Stimulated activated CD8-positive, alpha-beta memory T cell treated with anti-CD3 and anti-CD28 coated beads, Interleukin-7, amount 100 ng/mL, for 1 hour (primary cell): ENCODE measurements around the gene KLF9.

ENCODE experiments used
- DNase-seq, 2 donors: peaks; one replicate each; pipeline ENCODE4 v3.0.0-alpha.2; 2020; ENCODE audit warnings: low read depth in 2 of 2

The KLF9 gene

GRCh38 chr9:70413799-70414775 lies at the start of gene KLF9:
Gene KLF9, minus strand, starts transcription at chr9:70414657. Its CDS starts 1,294 bp downstream, at chr9:70413363.
- peak; percentile 74 to 79 for DNase-seq

DNA sequence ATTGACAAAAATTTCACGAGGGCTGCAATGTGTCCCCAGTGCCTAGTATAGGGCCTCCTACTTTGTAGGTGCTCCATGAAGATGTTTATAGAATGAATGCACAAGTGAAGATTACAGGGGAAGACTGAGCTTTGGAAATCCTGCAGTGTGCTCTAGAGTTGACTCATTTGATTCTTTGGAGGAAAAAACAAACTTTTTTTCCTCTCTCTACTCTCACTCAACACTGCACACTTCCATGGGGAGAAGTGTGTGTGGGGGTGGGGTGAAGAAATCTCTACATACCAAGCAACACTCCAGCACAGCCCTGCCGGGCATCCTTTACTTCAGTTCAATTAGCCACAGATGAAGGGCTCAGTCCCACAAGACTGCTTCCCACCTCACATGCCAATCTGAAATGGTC lies 49.4 kb upstream of the KLF9 start:
- DNase-seq: no peak

GRCh38 chr9:70462300-70462699 lies 47.8 kb upstream of the KLF9 start:
- DNase-seq: no peak

DNA sequence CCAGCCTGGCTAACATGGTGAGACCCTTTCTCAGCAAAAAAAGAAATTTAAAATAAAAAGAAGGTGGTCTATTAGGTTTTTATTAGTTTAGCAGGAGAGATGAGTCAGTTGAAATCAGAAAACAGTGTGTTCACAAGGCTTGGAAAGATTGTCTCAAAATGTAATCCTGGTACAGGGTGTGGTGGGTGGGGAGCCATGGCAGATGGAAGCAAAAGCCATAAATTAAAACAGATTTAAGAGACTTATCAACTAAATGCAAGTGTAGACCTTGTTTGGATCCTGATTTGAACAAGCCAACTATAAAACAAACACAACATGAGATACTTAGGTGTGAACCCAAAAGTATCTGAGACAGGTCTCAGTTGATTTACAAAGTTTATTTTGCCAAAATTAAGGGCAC lies 42.8 kb upstream of the KLF9 start:
- no peak for DNase-seq

DNA sequence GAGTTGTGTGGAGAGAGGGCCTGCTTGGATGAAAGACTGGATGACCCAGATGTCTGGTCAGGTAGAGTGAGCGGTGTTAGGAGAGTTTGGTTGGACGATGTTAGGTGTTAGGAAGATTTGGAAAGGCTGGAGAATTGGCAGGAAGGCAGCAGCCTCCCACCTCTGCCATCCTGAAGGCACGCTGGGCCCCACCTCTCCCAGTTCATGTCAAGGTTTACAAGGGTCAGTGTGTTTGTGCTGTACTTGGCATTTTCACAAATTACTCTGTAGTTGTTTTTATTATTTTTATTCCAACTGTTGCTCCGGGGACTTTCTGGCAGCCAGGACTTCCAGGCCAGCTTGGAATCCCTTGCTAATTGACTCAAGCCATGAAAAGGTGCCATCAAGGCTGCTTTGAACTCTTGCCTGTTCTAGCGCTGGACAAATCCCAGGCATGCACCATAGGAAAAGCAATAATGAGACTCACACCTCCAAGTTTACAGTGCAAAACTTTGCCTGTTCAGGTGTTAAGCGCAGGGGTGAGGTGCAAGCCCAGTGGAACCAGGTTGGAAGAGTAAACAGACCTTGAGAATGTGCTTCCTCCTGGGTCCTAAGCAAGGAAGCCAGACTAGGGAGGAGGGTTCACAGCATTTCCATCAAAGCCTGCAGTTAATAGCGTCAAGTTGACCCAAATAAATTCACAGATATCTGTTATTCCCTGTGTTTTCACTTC lies 41.7 kb upstream of the KLF9 start:
- no peak for DNase-seq

- no peak for DNase-seq
Observed at GRCh38 chr9:70452365-70452764, 37.9 kb upstream of the KLF9 start.

- DNase-seq: no peak
Observed at GRCh38 chr9:70451765-70452164, 37.3 kb upstream of the KLF9 start.

GRCh38 chr9:70450738-70451137 lies 36.3 kb upstream of the KLF9 start:
- DNase-seq: no peak

DNA sequence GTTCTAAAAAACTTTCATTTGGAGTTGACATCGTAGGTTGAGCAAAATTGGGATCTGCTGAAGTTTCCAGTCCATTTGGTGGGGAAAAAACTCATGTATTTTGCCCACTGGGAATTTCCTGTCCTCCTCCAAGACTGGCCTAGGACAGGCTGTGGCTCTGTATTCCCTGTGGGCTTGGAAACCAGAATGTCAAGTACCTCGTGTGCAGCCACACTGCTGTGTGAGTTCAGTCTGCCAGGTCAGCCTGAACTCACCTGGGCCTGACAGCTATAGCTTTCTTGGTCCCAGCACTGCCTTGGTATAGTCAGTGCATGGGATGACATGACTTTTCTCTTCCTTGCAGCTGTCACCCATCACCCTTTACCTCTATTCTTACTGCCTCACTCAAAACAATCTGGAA lies 35.0 kb upstream of the KLF9 start:
- DNase-seq: no peak

DNA sequence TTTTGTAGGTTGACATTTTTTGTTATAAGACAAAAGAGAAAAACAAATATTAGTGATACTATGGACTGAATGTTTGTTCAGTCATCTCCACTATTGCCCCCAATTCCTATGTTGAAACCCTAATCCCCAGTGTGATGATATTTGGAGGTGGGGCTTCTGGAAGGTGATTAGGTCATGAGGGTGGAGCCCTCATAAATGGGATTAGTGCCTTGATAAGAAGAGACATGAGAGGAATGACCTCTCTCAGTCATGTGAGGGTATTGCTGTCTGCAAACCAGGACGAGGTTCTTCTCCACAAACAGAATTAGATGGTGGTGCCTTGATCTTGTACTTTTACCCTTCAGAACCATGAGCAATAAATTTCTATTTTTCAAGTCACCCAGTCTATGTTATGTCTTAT lies 34.5 kb upstream of the KLF9 start:
- no peak for DNase-seq

- no peak for DNase-seq
Observed at GRCh38 chr9:70444904-70445303, 30.4 kb upstream of the KLF9 start.

DNA sequence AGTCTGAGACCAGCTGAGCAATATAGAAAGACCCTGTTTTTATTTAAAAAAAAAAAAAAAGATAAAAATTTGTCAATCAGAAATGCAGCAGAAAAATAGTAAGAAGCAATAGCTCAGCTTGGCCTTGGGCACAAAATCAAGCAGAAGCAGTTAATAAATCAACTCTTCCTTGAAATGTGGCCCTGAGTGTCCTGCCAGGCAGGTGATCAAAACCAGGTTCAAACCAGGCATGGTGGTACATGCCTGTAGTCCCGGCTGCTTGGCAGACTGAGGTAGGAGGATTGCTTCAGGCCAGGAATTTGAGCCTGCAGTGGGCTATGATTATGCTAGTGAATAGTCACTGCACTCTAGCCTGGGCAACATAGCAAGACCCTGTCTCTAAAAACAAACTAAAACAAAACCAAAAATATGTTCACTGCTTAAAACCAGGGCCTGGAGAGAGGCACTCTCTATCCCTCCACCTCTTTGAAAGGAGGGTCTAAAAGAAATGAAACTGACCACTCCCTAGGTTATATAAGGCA lies 27.9 kb upstream of the KLF9 start:
- no peak for DNase-seq

DNA sequence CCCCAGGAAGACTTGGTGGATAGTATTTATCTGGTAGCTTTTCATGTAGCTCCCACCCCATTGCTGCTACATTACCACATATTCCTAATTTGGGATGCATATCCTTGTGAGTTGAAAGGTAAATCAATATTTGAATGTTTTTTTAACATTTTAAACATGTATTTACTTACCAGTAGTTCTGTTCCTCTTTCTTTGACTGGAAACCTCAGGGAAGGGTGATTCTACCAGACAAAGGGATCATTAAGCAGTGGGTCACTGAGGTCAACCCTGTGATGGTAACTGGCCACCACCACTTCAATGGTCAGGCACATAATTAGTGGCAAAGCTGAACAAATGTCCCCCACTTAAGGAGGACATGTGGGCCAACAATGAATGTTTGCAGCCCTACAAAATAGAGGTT lies 27.2 kb upstream of the KLF9 start:
- DNase-seq: no peak

DNA sequence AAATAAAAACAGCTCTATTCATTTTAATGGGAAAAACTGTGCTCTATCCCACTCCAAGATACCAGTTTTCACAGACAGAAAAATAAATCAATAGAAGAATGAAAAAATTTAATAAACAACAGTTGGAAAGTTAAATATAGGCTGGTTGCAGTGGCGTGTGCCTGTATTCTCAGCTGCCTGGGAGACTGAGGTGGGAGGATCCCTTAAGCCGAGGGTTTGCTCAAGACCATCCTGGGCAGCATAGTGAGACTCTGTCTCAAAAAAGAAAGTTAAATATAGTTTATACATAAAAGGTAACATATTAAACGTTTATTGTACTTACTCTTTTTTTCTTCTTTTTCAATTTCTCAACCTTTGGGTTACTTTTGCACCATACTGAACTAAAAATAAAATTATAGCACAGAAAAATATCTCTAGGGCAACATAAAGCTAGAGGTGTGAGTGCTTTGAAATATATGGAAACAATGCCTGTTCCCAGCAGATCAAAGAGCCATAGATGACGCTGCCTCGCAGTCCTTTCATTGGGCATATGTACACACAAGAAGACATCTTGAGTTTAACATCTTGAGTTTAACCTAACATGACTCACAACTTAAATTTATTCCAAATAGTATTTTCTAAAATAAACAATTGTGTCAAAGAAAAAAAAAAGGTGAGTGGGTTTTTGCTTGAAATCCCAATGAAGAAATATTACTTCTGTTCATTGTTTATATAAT lies 25.7 kb upstream of the KLF9 start:
- no peak for DNase-seq

DNA sequence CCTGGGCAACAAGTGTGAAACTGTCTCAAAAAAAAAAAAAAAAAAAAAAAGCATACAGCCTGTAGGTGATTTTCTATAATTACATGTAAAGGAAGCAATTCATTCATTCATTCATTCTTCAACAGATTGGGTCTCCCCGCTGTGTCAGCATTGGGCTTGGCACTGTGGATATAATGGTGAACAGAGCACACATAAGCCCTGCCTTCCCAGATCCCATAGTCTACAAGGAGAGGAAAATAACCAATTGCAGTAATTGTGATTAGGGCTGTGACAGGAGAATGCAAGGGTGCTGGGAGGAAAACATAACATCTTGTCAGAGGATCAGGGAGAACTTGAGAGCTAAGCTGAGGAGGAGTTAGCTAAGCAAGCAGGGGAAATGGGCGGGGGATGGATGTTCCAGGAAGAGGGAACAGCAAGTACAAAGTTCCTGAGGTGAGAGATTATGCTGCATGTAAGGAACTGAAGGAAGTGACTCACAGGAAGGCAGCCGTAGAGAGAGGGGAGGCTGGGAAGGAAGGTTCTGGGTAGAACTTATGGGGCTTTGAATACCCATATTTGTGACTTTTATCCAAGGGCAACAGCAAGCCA lies 24.0 kb upstream of the KLF9 start:
- DNase-seq: no peak

DNA sequence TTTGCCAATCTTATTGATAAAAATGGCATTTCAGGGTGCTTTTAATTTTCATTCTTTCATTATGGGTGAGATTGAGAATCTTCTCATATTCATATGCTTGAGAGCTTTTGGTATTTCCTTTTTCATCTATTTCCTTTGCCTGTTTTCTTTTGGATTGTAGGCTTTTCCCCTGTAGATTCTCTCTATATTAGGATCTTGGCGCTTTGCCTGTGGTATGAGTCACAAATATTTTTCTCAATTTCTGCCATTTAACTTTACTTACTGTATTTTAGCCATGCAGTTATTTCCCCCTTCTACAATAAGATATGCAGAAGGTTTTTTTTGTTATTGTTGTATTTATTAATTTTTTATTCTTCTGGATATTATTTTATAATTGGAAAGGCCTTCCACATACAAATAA lies 21.5 kb upstream of the KLF9 start:
- no peak for DNase-seq

GRCh38 chr9:70429899-70430298 lies 15.4 kb upstream of the KLF9 start:
- DNase-seq: no peak

GRCh38 chr9:70428781-70429180 lies 14.3 kb upstream of the KLF9 start:
- no peak for DNase-seq

DNA sequence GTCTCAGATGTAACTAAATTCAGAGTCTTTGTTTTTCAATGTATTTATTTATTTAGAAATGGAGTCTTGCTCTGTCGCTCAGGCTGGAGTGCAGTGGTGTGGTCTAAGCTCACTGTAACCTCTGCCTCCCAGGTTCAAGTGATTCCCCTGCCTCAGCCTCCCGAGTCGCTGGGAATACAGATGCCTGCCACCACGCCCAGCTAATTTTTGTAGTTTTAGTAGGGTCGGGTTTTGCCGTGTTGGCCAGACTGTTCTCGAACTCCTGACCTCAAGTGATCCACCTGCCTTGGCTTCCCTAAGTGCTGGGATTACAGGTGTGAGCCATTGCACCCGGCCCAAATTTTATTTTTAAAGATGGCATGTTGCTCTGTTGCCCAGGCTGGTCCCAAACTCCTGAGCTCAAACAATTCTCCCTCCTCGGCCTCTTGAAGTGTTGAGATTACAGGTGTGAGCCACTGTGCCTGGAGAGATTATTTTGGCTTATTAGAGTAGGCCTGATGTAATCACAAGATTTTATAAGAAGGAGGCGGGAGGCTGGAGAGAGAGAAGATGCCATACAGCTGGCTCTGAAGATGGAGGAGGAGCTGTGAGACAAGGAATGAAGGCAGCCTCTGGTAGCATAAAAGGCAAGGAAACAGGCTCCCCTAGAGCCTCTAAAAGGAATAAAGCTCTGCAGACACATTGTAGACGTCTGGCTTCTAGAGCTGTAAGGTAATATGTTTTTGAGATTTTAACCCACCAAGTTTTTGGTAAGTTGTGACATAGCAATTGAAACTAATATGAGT lies 12.9 kb upstream of the KLF9 start:
- DNase-seq: no peak

- no peak for DNase-seq
Observed at GRCh38 chr9:70425192-70425591, 10.7 kb upstream of the KLF9 start.
